Measurements from ENCODE around the gene IL1A. TPM values are rescaled to one million over a fixed set of nuclear protein-coding genes. Genes with fewer than 3 reads are reported as not detected.

Gene IL1A
- total and polyA plus RNA-seq, 9 of the 15 experiments (the other 6 are each of a cell fraction or from before 2014, with no cell fraction given): 0.03 to 0.27 (median 0.14) TPM; not detected in 2

GRCh38 chr2:112764071-112765044, 19.9 kb downstream of the IL1A start, which contains the start of gene CKAP2L:
Gene CKAP2L, minus strand, starts transcription at chr2:112764609. Its CDS starts 11 bp downstream, at chr2:112764598.
- ChIA-PET POLR2A (interaction anchor here (0.6 to 2.0 kb wide), 8 partner anchors 10 to 151 kb away, joined by 3 to 6 read pairs (median 4); no protein-coding TSS in a partner anchor), CTCF (ENCODE audit: low intra/inter-chr PET ratio) (no interaction called here)
- H3K4me1 ChIP-seq (replicated peaks in 1 of 2; ENCODE audit: control insufficient read depth in 2 of 2, insufficient read depth in 2 of 2, low read length in 2 of 2): peaks cover 10 to 18% of the 10 kb centered on the region in 2 experiments; a peak in 3 of 5 replicates
- peak within 1 kb of the TSS; percentile 95 for H3K4me2 ChIP-seq (ENCODE audit: insufficient read depth, low read length)
- in situ Hi-C loops (cut with MboI) (no loop called here), intact Hi-C loops (cut with micrococcal nuclease) (loop anchor here (2.0 kb wide), 1 partner anchor 30 kb away; no protein-coding TSS in a partner anchor)
- FAIRE-seq (peak; percentile 90), ATAC-seq (peak; percentile 98), DNase-seq (ENCODE audit: extremely low read depth in 1 of 4, low spot score in 3 of 4) (peak; percentile 98 to 99 (median 98))
- BruUV-seq (replicated peaks): TSS peak; percentile 54
- peak within 1 kb of the TSS; percentile 96 for H2AFZ ChIP-seq (ENCODE audit: low read depth, low read length)
- no peaks in the 10 kb centered on the region for H3K9me1 ChIP-seq (ENCODE audit: control insufficient read depth, insufficient read depth, low read length)
- H3K9me3 ChIP-seq (replicated peaks; ENCODE audit: control insufficient read depth, insufficient read depth, low read depth, low read length): no peaks in the 10 kb centered on the region
- no peaks in the 10 kb centered on the region for H4K20me1 ChIP-seq (replicated peaks; ENCODE audit: control insufficient read depth, insufficient read depth, low read length)
- H3K9ac ChIP-seq (ENCODE audit: insufficient read depth in 1 of 2, low read depth in 2 of 2, low read length in 2 of 2): peak within 1 kb of the TSS; percentile 95 to 97
- peaks cover 29% of the 10 kb centered on the region for H3K79me2 ChIP-seq (ENCODE audit: control insufficient read depth, insufficient read depth, low read length)
- under 1% methylated on average over 75 of the region's 79 CpGs for WGBS (ENCODE audit: insufficient coverage, low coverage, missing lambda C conversion rate)
- peaks cover 29% of the 10 kb centered on the region for H3K36me3 ChIP-seq (ENCODE audit: control insufficient read depth, insufficient read depth, low read length)
- peak within 1 kb of the TSS; percentile 88 for H3K4me3 ChIP-seq
- no peaks in the 10 kb centered on the region for H3K27me3 ChIP-seq (ENCODE audit: control insufficient read depth in 2 of 2, insufficient read depth in 2 of 2, low read length in 2 of 2)
- peak within 1 kb of the TSS; percentile 92 for H3K27ac ChIP-seq (ENCODE audit: extremely low read depth, low read depth, low read length)
- no peak; the same call in 1 of the 2 replicates for TF ChIP-seq PTBP1 (IDR thresholded peaks at IDR 0.05; ENCODE audit: low read depth, low read length)
- TF ChIP-seq ZNF551 (CRISPR knock-in tag; IDR thresholded peaks at IDR 0.05): no peak
- no peak for TF ChIP-seq DMBX1 (CRISPR knock-in tag; IDR thresholded peaks at IDR 0.05; ENCODE audit: borderline replicate concordance)
- peak; percentile 41; the same call in 1 of the 2 replicates for TF ChIP-seq MXI1 (IDR thresholded peaks at IDR 0.05; ENCODE audit: low read depth, low read length)
- TF ChIP-seq HNRNPLL (IDR thresholded peaks at IDR 0.05; ENCODE audit: low read depth, low read length, poor library complexity, severe bottlenecking): peak; percentile 82
- TF ChIP-seq HDAC1 (IDR thresholded peaks at IDR 0.05): peak; percentile 44 to 98; a peak in 2 of 4 replicates
- TF ChIP-seq ETS1 (conservative IDR thresholded peaks at IDR 0.05; ENCODE audit: control insufficient read depth, low read depth, low read length): peak; percentile 70
- TF ChIP-seq SFPQ (IDR thresholded peaks at IDR 0.05; ENCODE audit: low read depth, low read length): no peak
- TF ChIP-seq MED1 (CRISPR knock-in tag; IDR thresholded peaks at IDR 0.05; ENCODE audit: borderline replicate concordance): no peak
- TF ChIP-seq CEBPG (CRISPR knock-in tag; IDR thresholded peaks at IDR 0.05): peak; percentile 34; the same call in 1 of the 2 replicates
- no peak for TF ChIP-seq CEBPG (tag; conservative IDR thresholded peaks at IDR 0.05 in 1 of 2, IDR thresholded peaks at IDR 0.05 in 1 of 2)

Measured in K562 (cell line).